ENCODE data around the gene CCDC66.
"Not testable (repeated sequence)": the region's sequence is repeated elsewhere in the genome, so short reads cannot be mapped to it uniquely, and the experiment has no call there.

The CCDC66 gene

GRCh38 chr3:56595975-56596840 lies 39.2 kb downstream of the CCDC66 start:
- DNase-seq (ENCODE audit: low spot score) = no peak
- in situ Hi-C loops (cut with MboI; ENCODE audit: low sequenced_read_pairs, unreplicated experiment) = no loop called here
- TF ChIP-seq, protein P1, sequence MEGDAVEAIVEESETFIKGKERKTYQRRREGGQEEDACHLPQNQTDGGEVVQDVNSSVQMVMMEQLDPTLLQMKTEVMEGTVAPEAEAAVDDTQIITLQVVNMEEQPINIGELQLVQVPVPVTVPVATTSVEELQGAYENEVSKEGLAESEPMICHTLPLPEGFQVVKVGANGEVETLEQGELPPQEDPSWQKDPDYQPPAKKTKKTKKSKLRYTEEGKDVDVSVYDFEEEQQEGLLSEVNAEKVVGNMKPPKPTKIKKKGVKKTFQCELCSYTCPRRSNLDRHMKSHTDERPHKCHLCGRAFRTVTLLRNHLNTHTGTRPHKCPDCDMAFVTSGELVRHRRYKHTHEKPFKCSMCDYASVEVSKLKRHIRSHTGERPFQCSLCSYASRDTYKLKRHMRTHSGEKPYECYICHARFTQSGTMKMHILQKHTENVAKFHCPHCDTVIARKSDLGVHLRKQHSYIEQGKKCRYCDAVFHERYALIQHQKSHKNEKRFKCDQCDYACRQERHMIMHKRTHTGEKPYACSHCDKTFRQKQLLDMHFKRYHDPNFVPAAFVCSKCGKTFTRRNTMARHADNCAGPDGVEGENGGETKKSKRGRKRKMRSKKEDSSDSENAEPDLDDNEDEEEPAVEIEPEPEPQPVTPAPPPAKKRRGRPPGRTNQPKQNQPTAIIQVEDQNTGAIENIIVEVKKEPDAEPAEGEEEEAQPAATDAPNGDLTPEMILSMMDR (IDR thresholded peaks at IDR 0.05; ENCODE audit: borderline replicate concordance, control extremely low read depth, extremely low read depth, insufficient read depth, missing control alignments) = no peak

DNA sequence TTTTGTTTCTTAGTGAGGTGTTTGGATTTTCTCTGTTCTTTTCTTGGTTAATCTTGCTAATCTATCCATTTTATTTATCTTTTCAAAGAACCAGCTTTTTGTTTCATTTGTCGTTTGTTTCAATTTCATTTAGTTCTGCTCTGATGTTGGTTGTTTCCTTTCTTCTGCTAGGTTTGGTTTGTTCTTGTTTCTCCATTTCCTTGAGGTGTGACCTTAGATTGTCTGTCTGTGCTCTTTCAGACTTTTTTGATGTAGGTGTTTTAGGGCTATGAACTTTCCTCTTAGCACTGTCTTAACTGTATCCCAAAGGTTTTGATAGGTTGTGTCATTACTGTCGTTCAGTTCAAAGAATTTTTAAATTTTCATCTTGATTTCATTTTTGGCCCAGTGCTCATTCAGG lies 51.5 kb downstream of the CCDC66 start:
- DNase-seq (ENCODE audit: low spot score); in situ Hi-C loops (cut with MboI; ENCODE audit: low sequenced_read_pairs, unreplicated experiment): not testable (repeated sequence)

GRCh38 chr3:56610669-56611335 lies 53.8 kb downstream of the CCDC66 start:
- in situ Hi-C loops (cut with MboI; ENCODE audit: low sequenced_read_pairs, unreplicated experiment) = no loop called here
- TF ChIP-seq, protein P1 (IDR thresholded peaks at IDR 0.05; ENCODE audit: borderline replicate concordance, control extremely low read depth, extremely low read depth, insufficient read depth, missing control alignments) = no peak
- no peak for DNase-seq (ENCODE audit: low spot score)

GRCh38 chr3:56611364-56611763 lies 54.4 kb downstream of the CCDC66 start:
- TF ChIP-seq, protein P1 (IDR thresholded peaks at IDR 0.05; ENCODE audit: borderline replicate concordance, control extremely low read depth, extremely low read depth, insufficient read depth, missing control alignments) = no peak
- in situ Hi-C loops (cut with MboI; ENCODE audit: low sequenced_read_pairs, unreplicated experiment) = no loop called here
- no peak for DNase-seq (ENCODE audit: low spot score)

DNA sequence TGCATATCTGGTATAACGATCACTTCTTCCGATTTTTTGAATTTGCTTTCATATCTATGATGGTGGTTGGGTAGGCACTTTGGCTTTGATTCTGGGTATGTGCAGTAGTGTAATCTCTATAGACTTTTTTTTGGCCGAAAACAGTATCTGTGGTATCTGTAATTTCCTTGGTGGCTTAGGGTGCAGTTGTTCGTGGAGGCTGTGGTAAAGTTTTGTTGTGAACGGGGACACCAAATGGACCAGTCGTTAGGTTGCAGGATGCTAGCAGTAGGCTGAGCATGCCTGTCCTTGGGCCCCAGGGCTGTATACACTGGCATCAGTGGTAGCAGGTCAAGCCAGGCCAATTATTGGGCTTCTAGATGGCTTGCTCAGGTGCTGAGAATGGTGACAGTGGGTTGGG lies 55.2 kb downstream of the CCDC66 start:
- DNase-seq (ENCODE audit: low spot score) = no peak
- in situ Hi-C loops (cut with MboI; ENCODE audit: low sequenced_read_pairs, unreplicated experiment) = no loop called here
- TF ChIP-seq, protein P1 (IDR thresholded peaks at IDR 0.05; ENCODE audit: borderline replicate concordance, control extremely low read depth, extremely low read depth, insufficient read depth, missing control alignments) = no peak

GRCh38 chr3:56613016-56613415 lies 56.0 kb downstream of the CCDC66 start:
- in situ Hi-C loops (cut with MboI; ENCODE audit: low sequenced_read_pairs, unreplicated experiment) = no loop called here
- TF ChIP-seq, protein P1 (IDR thresholded peaks at IDR 0.05; ENCODE audit: borderline replicate concordance, control extremely low read depth, extremely low read depth, insufficient read depth, missing control alignments) = no peak
- no peak for DNase-seq (ENCODE audit: low spot score)

DNA sequence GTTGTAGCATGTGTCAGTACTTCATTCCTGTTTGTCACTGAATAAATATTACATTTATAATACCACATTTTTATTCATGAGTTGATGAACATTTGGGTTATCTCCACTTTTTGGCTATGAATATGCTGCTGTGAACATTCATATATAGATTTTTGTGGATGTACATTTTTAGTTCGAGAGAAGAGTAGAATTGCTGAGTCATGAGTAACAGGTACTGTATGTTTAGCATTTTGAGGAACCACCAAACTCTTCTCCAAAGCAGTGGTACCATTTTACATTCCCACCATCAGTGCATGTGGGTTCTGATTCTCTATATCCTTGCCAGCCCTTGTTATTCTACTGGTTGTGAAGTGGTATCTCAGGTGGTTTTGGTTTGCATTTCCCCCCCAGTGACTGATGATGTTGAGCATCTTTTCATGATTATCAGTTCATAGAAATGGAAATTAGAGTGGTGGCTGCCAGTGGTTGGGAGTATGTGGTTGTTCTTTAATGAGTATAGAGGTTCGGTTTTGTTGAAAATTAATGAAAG lies 59.6 kb downstream of the CCDC66 start:
- in situ Hi-C loops (cut with MboI; ENCODE audit: low sequenced_read_pairs, unreplicated experiment) = no loop called here
- TF ChIP-seq, protein P1 (IDR thresholded peaks at IDR 0.05; ENCODE audit: borderline replicate concordance, control extremely low read depth, extremely low read depth, insufficient read depth, missing control alignments) = no peak
- DNase-seq (ENCODE audit: low spot score) = no peak
